ENCODE data around the gene MTMR10.

DNA sequence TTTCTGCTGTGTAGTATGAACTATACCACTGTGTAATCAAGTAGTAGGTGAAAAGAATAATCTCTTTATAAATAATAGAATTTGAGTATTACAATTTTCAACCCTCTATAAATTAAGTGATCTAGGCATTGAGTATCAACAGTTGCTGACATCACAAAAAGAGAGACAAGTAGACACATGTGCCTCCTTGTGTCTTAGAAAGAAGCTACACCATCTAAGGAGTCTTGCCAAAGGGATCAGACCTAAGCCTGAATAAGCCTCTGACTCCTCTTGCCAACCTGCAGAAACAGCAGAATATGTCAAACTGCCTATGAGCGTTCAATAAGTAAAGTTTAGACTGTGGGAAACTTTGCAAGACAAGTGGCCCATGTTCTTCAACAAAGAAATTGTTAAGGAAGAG, 5.8 kb upstream of the MTMR10 start:
- TF ChIP-seq, protein P1, sequence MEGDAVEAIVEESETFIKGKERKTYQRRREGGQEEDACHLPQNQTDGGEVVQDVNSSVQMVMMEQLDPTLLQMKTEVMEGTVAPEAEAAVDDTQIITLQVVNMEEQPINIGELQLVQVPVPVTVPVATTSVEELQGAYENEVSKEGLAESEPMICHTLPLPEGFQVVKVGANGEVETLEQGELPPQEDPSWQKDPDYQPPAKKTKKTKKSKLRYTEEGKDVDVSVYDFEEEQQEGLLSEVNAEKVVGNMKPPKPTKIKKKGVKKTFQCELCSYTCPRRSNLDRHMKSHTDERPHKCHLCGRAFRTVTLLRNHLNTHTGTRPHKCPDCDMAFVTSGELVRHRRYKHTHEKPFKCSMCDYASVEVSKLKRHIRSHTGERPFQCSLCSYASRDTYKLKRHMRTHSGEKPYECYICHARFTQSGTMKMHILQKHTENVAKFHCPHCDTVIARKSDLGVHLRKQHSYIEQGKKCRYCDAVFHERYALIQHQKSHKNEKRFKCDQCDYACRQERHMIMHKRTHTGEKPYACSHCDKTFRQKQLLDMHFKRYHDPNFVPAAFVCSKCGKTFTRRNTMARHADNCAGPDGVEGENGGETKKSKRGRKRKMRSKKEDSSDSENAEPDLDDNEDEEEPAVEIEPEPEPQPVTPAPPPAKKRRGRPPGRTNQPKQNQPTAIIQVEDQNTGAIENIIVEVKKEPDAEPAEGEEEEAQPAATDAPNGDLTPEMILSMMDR (IDR thresholded peaks at IDR 0.05), result no peak
- TF ChIP-seq POLR2A (IDR thresholded peaks at IDR 0.05), result no peak

All from heart left ventricle (tissue), 13 donors.